Activated CD4-positive, alpha-beta T cell treated with anti-CD3 and anti-CD28 coated beads, Interleukin-2, amount 50 U/mL, for 1 hour (primary cell): ENCODE data around the gene MRGPRF.

Experiments used
- DNase-seq: peaks from one replicate; pipeline ENCODE4 v3.0.0-alpha.2; 2020

MRGPRF gene

DNA sequence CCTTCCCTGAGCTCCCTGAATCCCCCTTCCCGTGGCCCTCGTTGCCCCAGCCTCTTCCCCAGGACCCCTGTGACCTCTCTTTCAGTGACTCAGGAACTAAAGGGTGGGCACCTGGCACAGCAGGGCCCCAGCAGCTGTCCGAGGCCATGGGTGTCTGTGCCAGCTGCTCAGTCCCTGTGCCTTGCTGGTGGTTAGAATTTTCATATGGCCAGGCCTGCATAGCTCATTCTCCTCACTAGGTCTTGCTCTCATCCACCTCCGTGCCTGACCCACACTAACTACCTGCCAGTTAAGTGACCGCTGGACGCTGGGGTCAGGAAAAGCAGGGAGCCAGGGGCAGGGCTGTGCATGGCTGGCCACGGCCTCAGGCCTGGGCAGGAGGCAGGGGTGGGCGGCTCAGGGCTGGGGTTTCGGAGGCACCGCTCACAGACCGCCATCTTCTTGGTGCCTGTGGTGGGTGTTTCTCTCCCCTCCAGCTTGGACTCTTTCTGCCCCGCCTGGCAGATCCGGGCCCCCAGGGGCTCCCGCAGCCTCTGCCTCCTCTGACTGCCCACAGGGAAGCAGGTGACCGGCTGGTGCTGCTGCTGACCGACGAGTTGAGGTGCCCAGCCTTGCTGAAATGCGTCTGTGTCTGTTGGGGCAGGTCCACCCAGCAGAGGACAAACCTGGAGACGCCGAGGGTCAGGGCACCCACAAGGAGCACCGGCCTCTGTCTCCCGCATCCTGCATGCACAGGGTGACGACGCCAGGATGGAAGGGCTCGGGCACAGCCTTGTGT is 52.6 kb downstream of the MRGPRF start:
- no peak for DNase-seq

DNA sequence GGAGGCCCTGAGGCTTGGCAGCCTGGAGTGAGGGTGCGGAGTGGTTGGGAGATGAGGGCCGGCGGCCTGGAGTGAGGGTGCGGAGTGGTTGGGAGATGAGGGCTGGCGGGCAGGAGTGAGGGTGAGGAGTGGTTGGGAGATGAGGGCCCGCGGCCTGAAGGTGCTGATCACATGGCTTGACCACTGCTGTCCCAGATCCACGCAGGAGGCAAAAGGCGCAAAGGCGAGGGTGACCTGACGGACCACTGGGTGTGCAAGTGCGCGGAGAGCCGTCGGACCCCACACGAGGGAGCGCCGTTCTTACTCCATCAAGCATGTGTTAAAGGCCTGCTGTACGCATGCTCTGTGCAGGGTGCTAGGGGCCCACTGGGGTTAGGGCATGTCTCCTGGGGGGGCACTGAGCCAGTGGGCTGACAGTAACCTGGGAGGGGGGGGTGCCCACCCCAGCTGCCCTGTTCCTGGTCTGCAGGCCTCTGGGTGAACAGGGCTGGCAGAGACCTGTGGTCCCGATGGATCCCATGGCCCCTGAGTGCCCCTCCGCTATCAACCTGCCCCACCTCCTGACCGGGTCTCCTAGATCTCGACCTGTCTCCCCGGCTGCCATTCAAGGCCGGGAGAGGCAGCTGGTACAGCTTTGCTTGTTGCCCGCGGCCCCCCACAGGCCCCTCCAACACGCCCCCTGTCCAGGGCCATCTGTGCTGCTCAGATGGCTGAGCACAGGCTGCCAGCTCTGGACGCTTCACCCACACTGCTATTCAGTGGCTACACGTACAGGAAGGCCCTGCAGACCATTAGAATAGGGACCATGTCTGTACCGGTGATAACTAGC is 53.4 kb downstream of the MRGPRF start:
- DNase-seq: no peak

DNA sequence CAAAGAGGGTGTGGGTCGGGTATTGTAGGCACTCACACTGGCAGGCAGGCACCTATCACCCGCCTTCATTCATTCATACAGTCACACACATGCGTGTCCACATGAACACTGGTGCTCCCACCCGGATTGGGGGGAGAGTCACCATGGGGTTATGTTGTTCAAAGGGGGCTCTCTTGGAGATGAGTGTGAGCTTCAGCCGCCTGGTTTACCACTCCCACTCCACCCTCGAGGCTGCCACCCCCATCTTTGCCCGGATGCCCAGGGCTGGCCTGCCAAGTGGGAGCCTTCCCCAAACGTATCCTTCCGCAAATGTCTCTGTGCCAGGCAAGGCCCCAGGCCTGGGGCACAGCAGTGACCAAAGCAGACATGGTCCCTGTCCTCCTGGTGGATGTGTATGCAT is 54.8 kb downstream of the MRGPRF start:
- DNase-seq: no peak

DNA sequence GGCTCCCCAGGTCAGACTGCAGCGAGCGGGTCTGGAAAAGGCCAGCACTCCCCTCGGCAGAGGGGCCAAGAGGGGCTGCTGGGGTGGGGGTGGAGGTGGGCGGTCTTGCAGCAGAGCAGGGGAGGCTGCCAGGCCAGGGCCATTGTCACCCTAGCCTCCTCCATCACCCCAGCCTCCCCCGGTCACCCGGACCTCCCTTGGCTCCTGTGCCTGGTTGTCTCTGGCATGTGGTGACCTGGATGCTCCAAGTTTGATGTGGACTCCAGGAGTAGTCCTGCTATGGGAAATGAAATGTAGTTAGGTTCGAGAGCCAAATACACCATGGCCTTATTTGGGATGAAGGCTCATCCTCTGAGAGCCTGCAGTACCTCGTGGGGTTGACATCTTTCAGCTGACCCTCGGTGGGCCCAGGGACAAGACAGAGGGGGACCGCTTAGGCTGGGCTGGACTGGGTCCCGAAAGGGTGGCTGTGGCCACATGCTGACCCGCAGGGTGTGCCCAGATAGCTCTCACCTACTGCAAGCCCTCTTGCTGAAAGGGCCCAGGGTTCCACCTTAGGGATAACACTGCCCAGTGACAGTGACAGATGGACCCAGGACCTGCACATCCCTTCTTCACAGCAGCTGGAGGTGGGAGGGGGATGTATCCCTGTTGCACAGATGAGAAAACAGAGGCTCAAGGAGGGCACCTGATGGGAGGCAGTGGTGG is 56.3 kb downstream of the MRGPRF start:
- DNase-seq: no peak

DNA sequence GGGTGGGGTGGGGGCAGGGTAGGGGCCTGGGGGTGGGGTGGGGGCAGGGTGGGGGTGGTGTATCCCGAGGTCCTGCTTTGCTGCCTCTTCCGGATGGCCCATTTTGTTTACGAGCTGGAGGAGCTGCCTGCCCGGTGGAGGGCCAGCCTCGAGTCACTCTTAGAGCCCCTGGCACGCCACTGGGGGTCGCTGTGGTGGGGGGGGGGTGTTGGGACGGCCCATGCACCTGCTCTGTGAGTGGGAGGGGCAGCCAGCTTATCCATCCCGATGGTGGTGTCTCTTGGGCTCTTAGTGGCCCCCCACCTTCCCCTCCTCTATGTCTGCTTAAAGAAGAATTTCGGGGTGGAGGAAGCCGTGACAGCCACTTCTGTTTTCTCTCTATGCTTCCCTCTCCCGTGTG is 56.9 kb downstream of the MRGPRF start:
- peak; percentile 36 for DNase-seq

DNA sequence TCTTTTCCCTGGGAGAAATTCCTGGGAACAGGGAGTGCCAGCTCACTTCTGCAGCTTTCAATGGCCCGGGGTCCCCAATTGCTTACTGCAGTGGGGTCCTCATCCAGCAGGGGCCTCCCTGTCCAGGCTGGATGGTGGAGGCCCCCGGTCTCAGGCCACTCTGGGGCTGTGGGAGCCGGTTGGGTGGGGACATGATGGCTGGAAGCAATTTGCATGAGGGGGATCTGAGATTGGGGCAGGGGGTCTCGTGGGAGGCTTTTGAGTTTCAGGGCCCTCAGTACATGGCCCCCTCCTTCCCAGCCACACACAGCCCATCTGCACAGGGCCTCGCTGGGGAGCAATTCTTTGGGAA is 57.5 kb downstream of the MRGPRF start:
- no peak for DNase-seq

DNA sequence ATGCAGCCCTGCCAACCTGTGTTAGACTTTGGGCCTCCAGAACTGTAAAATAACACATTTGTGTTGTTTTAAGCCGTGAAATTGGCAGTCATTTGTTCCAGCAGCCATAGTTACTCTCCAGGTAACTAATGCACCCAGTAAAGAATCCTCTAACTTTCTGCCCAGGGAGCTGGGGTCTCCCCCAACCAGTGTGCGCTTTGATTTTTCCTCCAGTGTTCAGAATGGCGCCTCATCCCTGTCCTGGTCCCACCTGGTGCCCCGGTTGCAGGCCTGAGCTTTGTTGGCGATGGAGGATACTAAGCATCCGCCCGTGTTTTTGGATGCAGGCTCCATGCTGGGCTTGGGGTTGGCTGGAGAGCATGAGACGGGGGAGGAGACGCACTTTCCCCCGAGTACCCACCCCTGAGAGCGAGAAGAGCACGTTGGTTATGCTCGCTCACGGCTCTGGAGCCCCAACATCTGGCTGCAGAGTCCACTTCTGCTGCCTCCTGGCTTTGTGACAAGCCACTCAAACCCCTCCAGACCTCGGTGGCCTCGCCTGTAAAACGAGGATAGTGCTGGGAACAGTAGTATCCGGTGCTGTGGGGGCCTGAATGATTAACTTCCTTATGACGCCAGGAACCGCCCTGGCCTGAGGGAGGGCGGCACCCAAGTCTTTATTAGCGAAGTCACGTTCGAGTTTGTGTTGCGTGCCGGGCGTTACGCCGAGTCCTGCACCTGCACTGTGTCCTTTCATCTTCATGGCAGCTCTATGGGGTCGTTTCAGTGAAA is 58.0 kb downstream of the MRGPRF start:
- DNase-seq: no peak
